ENCODE measurements around the gene ACHE. TPM values are rescaled to one million over a fixed set of nuclear protein-coding genes. Genes with fewer than 3 reads are reported as not detected.

Gene ACHE
- total and polyA plus RNA-seq, 11 donors = 0.44 to 2.1 (median 0.75) TPM

DNA sequence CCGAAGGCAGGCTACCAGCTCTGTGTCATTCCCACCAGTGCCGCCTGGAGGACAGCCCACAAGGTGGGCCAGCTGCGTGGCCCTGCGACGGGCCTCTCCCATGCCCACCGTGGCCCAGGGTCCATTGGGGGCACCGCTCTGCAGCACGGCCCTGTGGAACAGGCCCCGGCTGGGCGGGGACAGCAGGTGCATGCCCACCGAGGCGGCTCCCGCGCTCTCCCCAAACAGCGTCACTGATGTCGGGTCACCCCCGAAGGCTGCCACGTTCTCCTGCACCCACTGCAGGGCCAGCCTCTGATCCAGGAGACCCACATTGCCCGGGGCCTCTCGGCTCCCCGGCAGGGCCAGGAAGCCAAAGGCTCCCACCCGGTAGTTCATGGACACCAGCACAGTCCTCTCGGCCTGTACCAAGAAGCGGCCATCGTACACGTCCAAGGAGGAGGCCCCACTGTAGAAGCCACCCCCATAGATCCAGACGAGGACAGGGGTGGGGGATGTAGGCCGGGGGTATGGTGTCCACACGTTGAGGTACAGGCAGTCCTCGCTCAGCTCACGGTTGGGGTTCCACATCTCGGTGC, 2.3 kb downstream of the ACHE start:
- H3K27ac ChIP-seq = no peak overlapping the region
- H3K27me3 ChIP-seq = peaks cover 21 to 67% (median 35%) of the 10 kb centered on the region in 9 donors
- intact Hi-C loops (cut with DNase I) = loop anchor here in 5 of 10 donors (5.0 to 10.0 kb wide), 7 partner anchors 184 to 401 kb away; no protein-coding TSS in a partner anchor
- 88 to 93% (median 90%) methylated on average over 18 to 32 of the region's 32 CpGs for WGBS, 4 donors
- no peak for ATAC-seq
- no peak for TF ChIP-seq POLR2A (IDR thresholded peaks at IDR 0.05)
- TF ChIP-seq, protein P1, sequence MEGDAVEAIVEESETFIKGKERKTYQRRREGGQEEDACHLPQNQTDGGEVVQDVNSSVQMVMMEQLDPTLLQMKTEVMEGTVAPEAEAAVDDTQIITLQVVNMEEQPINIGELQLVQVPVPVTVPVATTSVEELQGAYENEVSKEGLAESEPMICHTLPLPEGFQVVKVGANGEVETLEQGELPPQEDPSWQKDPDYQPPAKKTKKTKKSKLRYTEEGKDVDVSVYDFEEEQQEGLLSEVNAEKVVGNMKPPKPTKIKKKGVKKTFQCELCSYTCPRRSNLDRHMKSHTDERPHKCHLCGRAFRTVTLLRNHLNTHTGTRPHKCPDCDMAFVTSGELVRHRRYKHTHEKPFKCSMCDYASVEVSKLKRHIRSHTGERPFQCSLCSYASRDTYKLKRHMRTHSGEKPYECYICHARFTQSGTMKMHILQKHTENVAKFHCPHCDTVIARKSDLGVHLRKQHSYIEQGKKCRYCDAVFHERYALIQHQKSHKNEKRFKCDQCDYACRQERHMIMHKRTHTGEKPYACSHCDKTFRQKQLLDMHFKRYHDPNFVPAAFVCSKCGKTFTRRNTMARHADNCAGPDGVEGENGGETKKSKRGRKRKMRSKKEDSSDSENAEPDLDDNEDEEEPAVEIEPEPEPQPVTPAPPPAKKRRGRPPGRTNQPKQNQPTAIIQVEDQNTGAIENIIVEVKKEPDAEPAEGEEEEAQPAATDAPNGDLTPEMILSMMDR (IDR thresholded peaks at IDR 0.05) = no peak
- DNase-seq = peak in 1 of 5 donors; percentile 24
- H3K9me3 ChIP-seq = no peaks in the 10 kb centered on the region
- peaks cover 0 to 4% (median 3%) of the 10 kb centered on the region in 9 donors for H3K36me3 ChIP-seq
- no peak overlapping the region for H3K4me3 ChIP-seq
- H3K4me1 ChIP-seq = peaks cover 8 to 55% (median 36%) of the 10 kb centered on the region in 12 donors

- intact Hi-C loops (cut with DNase I) = loop anchor here in 5 of 10 donors (5.0 to 10.0 kb wide), 7 partner anchors 185 to 402 kb away; no protein-coding TSS in a partner anchor
- no peak for TF ChIP-seq POLR2A (IDR thresholded peaks at IDR 0.05)
- TF ChIP-seq, protein P1 (IDR thresholded peaks at IDR 0.05) = no peak
- 90 to 92% (median 90%) methylated on average over 33 to 44 of the region's 44 CpGs for WGBS, 4 donors
Measured at GRCh38 chr7:100892364-100893317, 3.0 kb downstream of the ACHE start.

GRCh38 chr7:100891568-100892247, 4.0 kb downstream of the ACHE start:
- TF ChIP-seq, protein P1 (IDR thresholded peaks at IDR 0.05) = no peak
- TF ChIP-seq POLR2A (IDR thresholded peaks at IDR 0.05) = no peak
- Histone ChIP-seq H3K27ac (no peak overlapping the region), H3K27me3 (peaks cover 12 to 51% (median 22%) of the 10 kb centered on the region in 9 donors), H3K9me3 (no peaks in the 10 kb centered on the region), H3K4me3 (peak overlapping the region in 1 of 12 donors; percentile 68), H3K36me3 (peaks cover 0 to 21% (median 20%) of the 10 kb centered on the region in 9 donors), H3K4me1 (peaks cover 8 to 63% (median 41%) of the 10 kb centered on the region in 12 donors)
- peak in 1 of 5 donors; percentile 9 for DNase-seq
- 74 to 79% (median 75%) methylated on average over 8 of the region's 8 CpGs for WGBS, 4 donors
- no peak for ATAC-seq
- intact Hi-C loops (cut with DNase I) = loop anchor here in 5 of 10 donors (5.0 to 10.0 kb wide), 7 partner anchors 186 to 403 kb away; no protein-coding TSS in a partner anchor

More at GRCh38 chr7:100892364-100893317, 3.0 kb downstream of the ACHE start:
- Histone ChIP-seq H3K4me1 (peaks cover 8 to 62% (median 41%) of the 10 kb centered on the region in 12 donors), H3K27me3 (peaks cover 17 to 59% (median 31%) of the 10 kb centered on the region in 9 donors), H3K27ac (no peak overlapping the region), H3K4me3 (no peak overlapping the region), H3K9me3 (no peaks in the 10 kb centered on the region), H3K36me3 (peaks cover 0 to 12% (median 10%) of the 10 kb centered on the region in 9 donors)
- ATAC-seq = no peak
- peak in 1 of 5 donors; percentile 39 for DNase-seq
